NCI-H2081 treated with DMSO at 0.1 percent for 48 hours (cell line): Measurements from ENCODE around the gene ZFAND2A.

Experiments
- DNase-seq: peaks from one replicate; lab custom pipeline; 2025; lab: John Stamatoyannopoulos, UW

The ZFAND2A gene

GRCh38 chr7:1106793-1107421 lies 53.1 kb downstream of the ZFAND2A start:
- DNase-seq: no peak

DNA sequence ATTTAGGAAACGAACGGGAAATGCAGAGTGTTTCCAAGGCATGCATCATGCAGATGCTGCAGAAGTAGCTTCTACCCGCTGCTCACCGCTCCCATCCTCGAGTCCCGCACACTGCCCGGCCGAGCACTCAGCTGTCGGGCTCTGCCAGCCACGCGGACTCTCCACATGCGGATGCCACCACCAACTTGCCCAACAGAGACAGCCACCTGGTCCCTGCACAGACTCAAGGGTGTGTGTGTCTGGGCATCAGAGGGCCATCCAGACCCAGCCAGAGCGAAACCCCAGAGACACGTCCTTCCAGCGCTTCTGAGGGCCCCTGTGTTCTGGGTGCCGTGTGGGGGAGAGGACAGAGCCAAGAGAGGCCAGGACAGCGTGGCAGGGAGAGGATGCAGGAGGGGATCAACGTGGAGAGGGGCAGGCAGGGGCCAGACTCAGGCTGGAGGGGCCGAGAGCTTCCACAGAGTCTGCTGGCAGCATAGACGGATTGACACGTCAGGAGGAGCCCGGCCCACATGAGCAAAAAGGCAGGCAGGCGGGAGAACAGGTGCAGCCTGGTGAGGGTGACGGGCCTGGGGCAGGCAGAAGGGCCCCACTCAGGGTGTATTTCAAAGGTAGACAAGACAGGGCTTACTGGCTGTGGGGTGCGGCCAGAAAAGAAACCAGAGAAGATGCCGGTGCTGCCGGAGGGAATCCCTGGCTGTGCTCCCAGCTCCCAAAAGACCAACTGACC lies 53.8 kb downstream of the ZFAND2A start:
- DNase-seq: no peak

GRCh38 chr7:1105189-1105588 lies 54.8 kb downstream of the ZFAND2A start:
- DNase-seq: no peak

DNA sequence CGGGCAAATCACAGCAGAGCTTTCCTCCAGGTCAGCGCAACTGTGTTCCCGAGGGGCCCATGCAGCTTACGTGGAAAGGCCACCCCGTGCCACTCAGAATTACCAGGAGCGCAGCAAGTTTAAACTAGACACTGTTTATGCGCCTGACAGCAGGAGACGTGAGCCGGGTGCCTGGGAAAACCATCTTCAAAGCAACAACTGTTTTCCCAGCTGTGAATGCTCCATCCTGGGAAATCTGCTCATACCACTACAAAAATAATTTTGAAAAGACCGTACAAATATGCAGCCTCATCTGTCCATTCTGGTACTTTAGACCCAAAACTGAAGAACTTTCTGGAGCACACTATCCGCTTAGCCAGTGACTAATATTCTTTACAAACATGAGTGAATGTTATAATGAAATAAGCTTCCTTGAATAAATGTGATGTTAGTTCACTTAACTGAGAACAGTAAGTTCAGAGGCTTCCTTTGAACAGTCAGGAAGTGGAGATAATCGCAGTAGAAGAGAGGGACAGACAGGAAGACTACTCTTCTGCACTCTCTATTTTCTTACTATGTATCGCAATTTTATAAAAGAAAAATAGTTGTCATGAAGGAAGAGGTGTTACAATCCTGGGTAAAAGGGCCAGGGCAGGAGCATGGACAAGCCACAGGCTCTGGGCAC lies 55.3 kb downstream of the ZFAND2A start:
- no peak for DNase-seq

DNA sequence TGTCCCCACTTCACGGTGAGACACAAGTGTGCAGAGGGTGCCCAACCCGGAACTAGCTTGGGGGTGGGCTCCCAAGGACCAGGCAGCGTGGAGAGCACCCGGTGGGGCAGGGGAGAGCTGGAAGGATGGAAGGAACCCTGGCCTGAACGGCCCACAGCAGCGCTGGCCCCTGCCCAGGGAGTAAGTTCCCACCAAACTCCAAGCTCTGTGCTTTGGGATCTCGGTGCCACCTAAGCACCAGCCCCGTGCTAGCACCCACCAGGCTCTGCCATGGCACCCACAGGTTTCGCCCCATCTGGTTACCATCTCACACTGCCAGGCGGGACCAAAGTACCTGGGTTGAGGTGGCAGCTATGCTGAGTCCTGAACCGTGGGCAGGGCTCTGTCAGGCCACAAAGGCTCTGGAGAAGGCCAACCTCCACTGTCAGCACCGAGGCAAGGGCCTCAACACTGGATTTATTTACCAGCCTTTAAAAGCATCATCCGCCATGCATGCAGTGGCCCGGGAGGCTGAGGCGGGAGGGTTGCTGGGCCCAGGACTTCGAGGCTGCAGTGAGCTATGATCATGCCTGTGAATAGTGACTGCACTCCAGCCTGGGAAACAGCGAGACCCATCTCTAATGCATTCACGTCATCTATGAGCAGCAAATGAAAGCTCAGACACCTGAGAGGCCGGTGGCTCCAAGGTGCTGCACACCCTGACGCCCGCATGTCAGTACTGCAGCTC lies 56.0 kb downstream of the ZFAND2A start:
- DNase-seq: no peak

DNA sequence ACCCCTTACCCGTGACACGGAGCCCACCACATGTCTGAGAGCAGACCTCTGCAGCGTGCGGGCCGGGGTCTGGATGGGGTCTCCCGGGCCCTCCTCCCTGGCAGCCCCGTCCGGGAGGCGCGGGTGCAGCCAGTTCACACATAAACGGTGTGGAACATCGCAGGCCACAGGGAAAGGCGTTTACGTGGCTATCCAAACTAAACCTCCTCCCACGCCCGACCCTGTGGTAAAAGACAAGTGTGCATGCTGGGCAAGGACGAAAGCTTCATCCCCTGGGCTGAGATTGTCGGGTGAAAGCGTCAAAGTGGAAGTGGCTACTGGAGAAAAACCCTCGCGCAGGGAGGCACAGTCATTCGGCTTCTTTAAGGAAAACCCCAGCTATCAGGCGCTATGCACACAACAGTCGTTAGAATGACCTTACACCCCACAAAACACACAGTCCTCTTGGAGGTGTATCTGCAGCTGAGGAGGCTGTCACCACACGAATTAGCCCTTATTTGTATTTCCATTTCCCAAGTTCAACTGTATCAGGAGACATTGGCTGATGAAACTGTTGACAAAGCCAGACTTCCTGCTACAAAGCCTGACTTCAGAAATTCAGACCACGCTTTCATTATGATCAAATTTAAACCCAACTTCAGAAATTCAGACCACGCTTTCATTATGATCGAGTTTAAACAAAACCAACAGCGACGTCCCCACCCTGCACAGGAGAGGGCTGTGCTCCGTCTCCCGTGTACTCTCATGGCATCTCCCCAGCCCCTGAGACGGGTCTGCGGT lies 56.8 kb downstream of the ZFAND2A start:
- no peak for DNase-seq
